ENCODE results near the gene KDM4B.

The KDM4B gene

DNA sequence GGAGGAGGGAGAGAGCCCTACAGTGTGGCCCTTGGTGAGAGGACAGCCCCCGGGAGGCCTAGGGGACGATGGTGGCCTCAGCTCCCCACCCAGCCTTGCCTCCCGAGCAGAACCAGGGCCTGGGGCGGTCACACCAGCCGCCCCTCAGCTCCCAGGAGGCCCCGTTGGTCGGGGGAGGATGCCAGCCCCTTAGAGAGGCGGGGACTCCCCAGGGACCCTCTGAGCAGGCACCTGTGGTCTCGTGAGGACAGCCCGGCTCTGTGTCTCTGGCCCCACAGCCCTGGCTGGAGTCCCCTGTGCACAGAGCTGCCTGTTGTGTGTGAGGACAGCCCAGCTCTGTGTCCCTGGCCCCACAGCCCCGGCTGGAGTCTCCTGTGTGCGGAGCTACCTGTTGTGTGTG lies 158.8 kb downstream of the KDM4B start:
- H3K36me3 ChIP-seq (ENCODE audit: insufficient read depth, low read length): peaks cover 30% of the 10 kb centered on the region
- no peaks in the 10 kb centered on the region for H3K27me3 ChIP-seq (ENCODE audit: insufficient read depth, low read length, poor library complexity)
- no peak overlapping the region for H2AFZ ChIP-seq (ENCODE audit: low read depth, low read length)
- H3K9ac ChIP-seq (ENCODE audit: low read depth, low read length): no peak overlapping the region
- DNase-seq (no peak), ATAC-seq (ENCODE audit: insufficient read depth, low read depth) (no peak)
- H3K9me3 ChIP-seq (ENCODE audit: insufficient read depth, low read length, severe bottlenecking): no peaks in the 10 kb centered on the region
- H3K4me1 ChIP-seq (ENCODE audit: insufficient read depth, low read length): no peaks in the 10 kb centered on the region
- no peak overlapping the region for H3K4me3 ChIP-seq (ENCODE audit: low read depth in 1 of 2, low read length in 2 of 2)
- H4K20me1 ChIP-seq (ENCODE audit: insufficient read depth, low read length): peaks cover 21% of the 10 kb centered on the region
- no peaks in the 10 kb centered on the region for H3K79me2 ChIP-seq (ENCODE audit: insufficient read depth, low read length)
- H3K27ac ChIP-seq (ENCODE audit: low read length): no peak overlapping the region
- no peak for TF ChIP-seq EZH2 (IDR thresholded peaks at IDR 0.05; ENCODE audit: borderline replicate concordance, low read depth, low read length, severe bottlenecking)
- TF ChIP-seq, protein P1, sequence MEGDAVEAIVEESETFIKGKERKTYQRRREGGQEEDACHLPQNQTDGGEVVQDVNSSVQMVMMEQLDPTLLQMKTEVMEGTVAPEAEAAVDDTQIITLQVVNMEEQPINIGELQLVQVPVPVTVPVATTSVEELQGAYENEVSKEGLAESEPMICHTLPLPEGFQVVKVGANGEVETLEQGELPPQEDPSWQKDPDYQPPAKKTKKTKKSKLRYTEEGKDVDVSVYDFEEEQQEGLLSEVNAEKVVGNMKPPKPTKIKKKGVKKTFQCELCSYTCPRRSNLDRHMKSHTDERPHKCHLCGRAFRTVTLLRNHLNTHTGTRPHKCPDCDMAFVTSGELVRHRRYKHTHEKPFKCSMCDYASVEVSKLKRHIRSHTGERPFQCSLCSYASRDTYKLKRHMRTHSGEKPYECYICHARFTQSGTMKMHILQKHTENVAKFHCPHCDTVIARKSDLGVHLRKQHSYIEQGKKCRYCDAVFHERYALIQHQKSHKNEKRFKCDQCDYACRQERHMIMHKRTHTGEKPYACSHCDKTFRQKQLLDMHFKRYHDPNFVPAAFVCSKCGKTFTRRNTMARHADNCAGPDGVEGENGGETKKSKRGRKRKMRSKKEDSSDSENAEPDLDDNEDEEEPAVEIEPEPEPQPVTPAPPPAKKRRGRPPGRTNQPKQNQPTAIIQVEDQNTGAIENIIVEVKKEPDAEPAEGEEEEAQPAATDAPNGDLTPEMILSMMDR (IDR thresholded peaks at IDR 0.05; ENCODE audit: borderline replicate concordance, extremely low read depth, low read length, poor library complexity, severe bottlenecking): no peak
- no peak overlapping the region for H3K4me2 ChIP-seq (ENCODE audit: insufficient read depth, low read length)

GRCh38 chr19:5128251-5128935 lies 159.5 kb downstream of the KDM4B start:
- no peak for DNase-seq
- H3K4me2 ChIP-seq (ENCODE audit: insufficient read depth, low read length): no peak overlapping the region
- H3K4me1 ChIP-seq (ENCODE audit: insufficient read depth, low read length): no peaks in the 10 kb centered on the region

GRCh38 chr19:5128936-5129389 lies 160.1 kb downstream of the KDM4B start:
- Histone ChIP-seq H3K79me2 (ENCODE audit: insufficient read depth, low read length) (no peaks in the 10 kb centered on the region), H2AFZ (ENCODE audit: low read depth, low read length) (no peak overlapping the region), H3K27me3 (ENCODE audit: insufficient read depth, low read length, poor library complexity) (no peaks in the 10 kb centered on the region), H3K4me3 (ENCODE audit: low read depth in 1 of 2, low read length in 2 of 2) (no peak overlapping the region), H3K4me2 (ENCODE audit: insufficient read depth, low read length) (no peak overlapping the region), H3K36me3 (ENCODE audit: insufficient read depth, low read length) (peaks cover 32% of the 10 kb centered on the region), H3K9me3 (ENCODE audit: insufficient read depth, low read length, severe bottlenecking) (no peaks in the 10 kb centered on the region), H4K20me1 (ENCODE audit: insufficient read depth, low read length) (peaks cover 21% of the 10 kb centered on the region), H3K4me1 (ENCODE audit: insufficient read depth, low read length) (no peaks in the 10 kb centered on the region), H3K9ac (ENCODE audit: low read depth, low read length) (no peak overlapping the region), H3K27ac (ENCODE audit: low read length) (no peak overlapping the region)
- TF ChIP-seq, protein P1 (IDR thresholded peaks at IDR 0.05; ENCODE audit: borderline replicate concordance, extremely low read depth, low read length, poor library complexity, severe bottlenecking): no peak
- TF ChIP-seq EZH2 (IDR thresholded peaks at IDR 0.05; ENCODE audit: borderline replicate concordance, low read depth, low read length, severe bottlenecking): no peak
- DNase-seq (no peak), ATAC-seq (ENCODE audit: insufficient read depth, low read depth) (no peak)

More at GRCh38 chr19:5128251-5128935, 159.5 kb downstream of the KDM4B start:
- peaks cover 20% of the 10 kb centered on the region for H4K20me1 ChIP-seq (ENCODE audit: insufficient read depth, low read length)
- no peak overlapping the region for H3K9ac ChIP-seq (ENCODE audit: low read depth, low read length)
- H3K79me2 ChIP-seq (ENCODE audit: insufficient read depth, low read length): no peaks in the 10 kb centered on the region
- H3K36me3 ChIP-seq (ENCODE audit: insufficient read depth, low read length): peaks cover 29% of the 10 kb centered on the region
- no peak overlapping the region for H3K27ac ChIP-seq (ENCODE audit: low read length)
- ATAC-seq (ENCODE audit: insufficient read depth, low read depth): no peak
- H2AFZ ChIP-seq (ENCODE audit: low read depth, low read length): no peak overlapping the region
- no peaks in the 10 kb centered on the region for H3K9me3 ChIP-seq (ENCODE audit: insufficient read depth, low read length, severe bottlenecking)
- no peak for TF ChIP-seq EZH2 (IDR thresholded peaks at IDR 0.05; ENCODE audit: borderline replicate concordance, low read depth, low read length, severe bottlenecking)
- TF ChIP-seq, protein P1 (IDR thresholded peaks at IDR 0.05; ENCODE audit: borderline replicate concordance, extremely low read depth, low read length, poor library complexity, severe bottlenecking): no peak
- no peak overlapping the region for H3K4me3 ChIP-seq (ENCODE audit: low read depth in 1 of 2, low read length in 2 of 2)
- H3K27me3 ChIP-seq (ENCODE audit: insufficient read depth, low read length, poor library complexity): no peaks in the 10 kb centered on the region

Measured in DND-41 (cell line).